Upper lobe of left lung (tissue), 4 donors: ENCODE data around the gene DKK2.

ENCODE experiments used
- CTCF ChIP-seq, 6 experiments: fragments of 450-650 bp in 4 of 6; fragments of 200-600 bp in 2 of 6; sonication (generic) in 2 of 6; IDR thresholded peaks; one replicate each; pipeline ENCODE4 v1.5.1; 2016 to 2019; ENCODE audit warnings: antibody characterized with exemption in 6 of 6
- EP300 ChIP-seq, 4 donors: sonication (generic); formaldehyde crosslinking; IDR thresholded peaks; one replicate each; pipeline ENCODE4 v1.5.1; 2017; ENCODE audit warnings: antibody characterized with exemption in 4 of 4, control low read depth in 2 of 4
- POLR2A ChIP-seq, 4 donors: fragments of 450-650 bp; IDR thresholded peaks; one replicate each; pipeline ENCODE4 v1.5.1; 2016 to 2017; ENCODE audit warnings: antibody characterized with exemption in 4 of 4, mild to moderate bottlenecking in 2 of 4
- POLR2AphosphoS5 ChIP-seq, 2 donors: sonication (generic); formaldehyde crosslinking; IDR thresholded peaks; one replicate each; pipeline ENCODE4 v1.5.1; 2017; ENCODE audit warnings: antibody characterized with exemption in 2 of 2

- TF ChIP-seq POLR2A (IDR thresholded peaks at IDR 0.05) (no peak), CTCF (IDR thresholded peaks at IDR 0.05) (no peak), EP300 (IDR thresholded peaks at IDR 0.05) (no peak), POLR2AphosphoS5 (IDR thresholded peaks at IDR 0.05) (no peak)
These were observed 8.1 kb upstream of the DKK2 start for GRCh38 chr4:107044170-107044569.
